SK-N-SH (cell line): ENCODE data around the gene RBMS3. TPM values are rescaled to one million over a fixed set of nuclear protein-coding genes. Genes with fewer than 3 reads are reported as not detected.

ENCODE experiments used
- CTCF ChIA-PET: fragments of 300-600, 350-600 bp; formaldehyde crosslinking; extraction: SDS; loops from one replicate; lab custom pipeline; 2021; lab: Yijun Ruan, JAX
- POLR2A ChIA-PET: fragments of 350-600 bp; sonication (Branson Sonifier 250); formaldehyde crosslinking; extraction: SDS; loops from one replicate; lab custom pipeline; 2020; ENCODE audit warnings: antibody characterized with exemption, inconsistent platforms; lab: Yijun Ruan, JAX
- DNase-seq: peaks from one replicate; pipeline ENCODE4 v3.0.0; 2012
- H2AFZ ChIP-seq: fragments of 200-600 bp; sonication (generic); 2 replicates; pipeline ENCODE4 v1.8.1; 2016; ENCODE audit warnings: antibody characterized with exemption, mild to moderate bottlenecking, low read depth
- H3F3A ChIP-seq: fragments of 200-600 bp; sonication (generic); replicated peaks from 2 replicates; pipeline ENCODE3; 2016; ENCODE audit warnings: antibody characterized with exemption, mild to moderate bottlenecking; ENCODE audit not compliant: insufficient read depth
- H3K27ac ChIP-seq, 2 experiments: fragments of 200-500 bp in 1 of 2; fragments of 200-600 bp in 1 of 2; sonication (Bioruptor generic) in 1 of 2; sonication (generic), shearing (Covaris generic) in 1 of 2; 2 replicates each; pipeline versions ENCODE4 v1.5.1 to v1.6.1; 2014 to 2016; ENCODE audit warnings: low read depth in 2 of 2, inconsistent platforms in 1 of 2, low read length in 1 of 2, mild to moderate bottlenecking in 1 of 2, mixed read lengths in 1 of 2
- H3K27me3 ChIP-seq: fragments of 200-600 bp; sonication (generic), shearing (Covaris generic); 2 replicates; pipeline ENCODE4 v1.6.1; 2016; ENCODE audit warnings: mixed run types; ENCODE audit not compliant: insufficient read depth
- H3K36me3 ChIP-seq, 2 experiments: fragments of 200-500 bp in 1 of 2; fragments of 200-600 bp in 1 of 2; sonication (Bioruptor generic) in 1 of 2; sonication (generic) in 1 of 2; replicated peaks in 1 of 2; 2 replicates each; pipeline versions ENCODE3 to v1.5.1; 2014 to 2016; ENCODE audit warnings: low read length in 1 of 2, mild to moderate bottlenecking in 1 of 2; ENCODE audit not compliant: insufficient read depth in 2 of 2, control insufficient read depth in 1 of 2
- H3K4me1 ChIP-seq, 2 experiments: fragments of 200-500 bp in 1 of 2; fragments of 200-600 bp in 1 of 2; sonication (Bioruptor generic) in 1 of 2; sonication (generic), shearing (Covaris generic) in 1 of 2; 2 replicates each; pipeline versions ENCODE4 v1.5.1 to v1.6.1; 2014 to 2016; ENCODE audit warnings: low read depth in 1 of 2, low read length in 1 of 2, mixed run types in 1 of 2; ENCODE audit not compliant: insufficient read depth in 2 of 2, control insufficient read depth in 1 of 2
- H3K4me2 ChIP-seq: fragments of 200-600 bp; sonication (generic), shearing (Covaris generic); 2 replicates; pipeline ENCODE4 v1.6.1; 2017; ENCODE audit warnings: mixed run types
- H3K4me3 ChIP-seq, 2 experiments: fragments of 200-500 bp in 1 of 2; fragments of 200-600 bp in 1 of 2; sonication (Bioruptor generic) in 1 of 2; sonication (generic), shearing (Covaris generic) in 1 of 2; 2 replicates each; pipeline versions ENCODE4 v1.5.1 to v1.8.1; 2014 to 2016; ENCODE audit warnings: low read depth in 2 of 2, inconsistent platforms in 1 of 2, low read length in 1 of 2, mild to moderate bottlenecking in 1 of 2, mixed read lengths in 1 of 2, moderate library complexity in 1 of 2
- H3K79me2 ChIP-seq: fragments of 200-600 bp; sonication (generic); 2 replicates; pipeline ENCODE4 v1.8.1; 2017; ENCODE audit warnings: mild to moderate bottlenecking; ENCODE audit not compliant: insufficient read depth
- H3K9ac ChIP-seq: fragments of 200-600 bp; sonication (generic); 2 replicates; pipeline ENCODE4 v1.6.1; 2017; ENCODE audit warnings: mixed run types
- H3K9me2 ChIP-seq: fragments of 200-600 bp; sonication (generic); 2 replicates; pipeline ENCODE4 v1.6.1; 2017; ENCODE audit warnings: mixed run types
- H3K9me3 ChIP-seq: fragments of 200-600 bp; sonication (generic); 2 replicates; pipeline ENCODE4 v1.6.1; 2017; ENCODE audit warnings: mixed run types, mild to moderate bottlenecking, moderate library complexity
- H4K20me1 ChIP-seq: fragments of 200-600 bp; sonication (generic); 2 replicates; pipeline ENCODE4 v1.6.1; 2017; ENCODE audit warnings: mild to moderate bottlenecking, mixed run types; ENCODE audit not compliant: insufficient read depth
- ELF1 ChIP-seq: IDR thresholded peaks from 2 replicates; pipeline ENCODE4 v1.4.0; 2012
- EP300 ChIP-seq, 2 experiments: IDR thresholded peaks; 2 replicates each; pipeline versions ENCODE4 v1.4.0 to v1.6.1; 2012; ENCODE audit warnings: borderline replicate concordance in 1 of 2, low read depth in 1 of 2, low read length in 1 of 2
- FOXM1 ChIP-seq: IDR thresholded peaks from 2 replicates; pipeline ENCODE4 v1.4.0; 2012; ENCODE audit warnings: low read depth, mild to moderate bottlenecking
- GABPA ChIP-seq: IDR thresholded peaks from 2 replicates; pipeline ENCODE4 v1.4.0; 2012; ENCODE audit warnings: low read depth, mild to moderate bottlenecking
- GATA2 ChIP-seq: sonication (generic); formaldehyde crosslinking; IDR thresholded peaks from 2 replicates; pipeline ENCODE4 v1.5.0; 2020; ENCODE audit warnings: mild to moderate bottlenecking, missing genetic modification reagents
- IRF3 ChIP-seq: fragments of 150-350 bp; IDR thresholded peaks from 2 replicates; pipeline ENCODE4 v1.6.1; 2016; ENCODE audit warnings: mild to moderate bottlenecking, low read depth, low read length
- MEF2A ChIP-seq: IDR thresholded peaks from 2 replicates; pipeline ENCODE4 v1.4.0; 2012; ENCODE audit warnings: low read depth, borderline replicate concordance
- NRF1 ChIP-seq: IDR thresholded peaks from 2 replicates; pipeline ENCODE4 v1.6.1; 2012; ENCODE audit warnings: low read depth, mild to moderate bottlenecking, low read length
- REST ChIP-seq: IDR thresholded peaks from 2 replicates; pipeline ENCODE4 v1.6.1; 2012; ENCODE audit warnings: mild to moderate bottlenecking, low read depth, low read length, moderate library complexity
- RXRA ChIP-seq: IDR thresholded peaks from 2 replicates; pipeline ENCODE4 v1.4.0; 2012; ENCODE audit warnings: low read depth, mild to moderate bottlenecking, borderline replicate concordance
- SIN3A ChIP-seq: IDR thresholded peaks from 2 replicates; pipeline ENCODE4 v1.6.1; 2012; ENCODE audit warnings: low read depth, mild to moderate bottlenecking, low read length, moderate library complexity, borderline replicate concordance
- SMC3 ChIP-seq: IDR thresholded peaks from 2 replicates; pipeline ENCODE4 v1.6.1; 2012; ENCODE audit warnings: low read depth, low read length, improper control_type of control experiment
- TAF1 ChIP-seq: IDR thresholded peaks from 2 replicates; pipeline ENCODE4 v1.6.1; 2012; ENCODE audit warnings: low read depth, mild to moderate bottlenecking, low read length, moderate library complexity, borderline replicate concordance
- TCF12 ChIP-seq: IDR thresholded peaks from 2 replicates; pipeline ENCODE4 v1.4.0; 2012
- USF2 ChIP-seq: fragments of 150-350 bp; IDR thresholded peaks from 2 replicates; pipeline ENCODE4 v1.6.1; 2017; ENCODE audit warnings: antibody characterized with exemption, low read length, low read depth, borderline replicate concordance
- polyA plus RNA-seq, 3 experiments: library from polyadenylated mRNA; depleted of rRNA; stranded (reverse); fragments of >200 nt; gene quantifications; 2 replicates each; pipeline ENCODE4 v1.2.3, GENCODE V29; 2012

RBMS3 gene
- polyA plus RNA-seq, 1 of the 3 experiments (the other 2 are of a cell fraction): 8.2 TPM

- no peaks in the 10 kb centered on the region for H4K20me1 ChIP-seq
- no peaks in the 10 kb centered on the region for H3K79me2 ChIP-seq
- H3K27ac ChIP-seq: no peak overlapping the region
- ChIA-PET POLR2A (no interaction called here), CTCF (no interaction called here)
- no peak overlapping the region for H3K4me2 ChIP-seq
- DNase-seq: no peak
- no peaks in the 10 kb centered on the region for H3K9me3 ChIP-seq
- peaks cover 0 to 8% of the 10 kb centered on the region in 2 experiments for H3K36me3 ChIP-seq
- H3K4me1 ChIP-seq: no peaks in the 10 kb centered on the region
- H3K9me2 ChIP-seq: no peaks in the 10 kb centered on the region
- H2AFZ ChIP-seq: no peak overlapping the region
- TF ChIP-seq GATA2 (no peak), REST (no peak), MEF2A (no peak), SIN3A (no peak), RXRA (no peak), TAF1 (no peak), FOXM1 (no peak), ELF1 (no peak), NRF1 (no peak), TCF12 (no peak), GABPA (no peak), USF2 (no peak), SMC3 (no peak), EP300 (IDR thresholded peaks at IDR 0.05; ENCODE audit: borderline replicate concordance in 1 of 2, low read depth in 1 of 2, low read length in 1 of 2) (no peak), IRF3 (no peak)
- no peak overlapping the region for H3K4me3 ChIP-seq
- no peak overlapping the region for H3K9ac ChIP-seq
- no peaks in the 10 kb centered on the region for H3K27me3 ChIP-seq
- H3F3A ChIP-seq: no peaks in the 10 kb centered on the region
These were observed 546.9 kb downstream of the RBMS3 start for GRCh38 chr3:29827756-29828155.
